PFSK-1 (cell line): ENCODE measurements around the gene PPIH.

Experiments
- FOXP2 ChIP-seq: optimal IDR thresholded peaks from 2 replicates; pipeline ENCODE3; 2011; ENCODE audit warnings: borderline replicate concordance, control low read depth, inconsistent platforms; ENCODE audit not compliant: insufficient read depth; ENCODE audit errors: extremely low read length, extremely low read depth
- POLR2AphosphoS5 ChIP-seq: IDR thresholded peaks from 2 replicates; pipeline ENCODE4 v1.6.1; 2012; ENCODE audit warnings: low read depth, mild to moderate bottlenecking, control low read depth, low read length, moderate library complexity
- REST ChIP-seq, 2 experiments: IDR thresholded peaks; 2 replicates each; pipeline versions ENCODE4 v1.6.1 to v1.8.0; 2011 to 2012; ENCODE audit warnings: low read depth in 2 of 2, low read length in 2 of 2, control low read depth in 1 of 2, inconsistent platforms in 1 of 2, mild to moderate bottlenecking in 1 of 2, moderate library complexity in 1 of 2; ENCODE audit not compliant: insufficient read depth in 1 of 2
- SIN3A ChIP-seq: IDR thresholded peaks from 2 replicates; pipeline ENCODE4 v1.6.1; 2012; ENCODE audit warnings: mild to moderate bottlenecking, low read length, moderate library complexity, borderline replicate concordance; ENCODE audit not compliant: insufficient read depth
- TAF1 ChIP-seq: IDR thresholded peaks from 2 replicates; pipeline ENCODE4 v1.6.1; 2012; ENCODE audit warnings: low read length, control low read depth, borderline replicate concordance; ENCODE audit not compliant: insufficient read depth

PPIH gene

DNA sequence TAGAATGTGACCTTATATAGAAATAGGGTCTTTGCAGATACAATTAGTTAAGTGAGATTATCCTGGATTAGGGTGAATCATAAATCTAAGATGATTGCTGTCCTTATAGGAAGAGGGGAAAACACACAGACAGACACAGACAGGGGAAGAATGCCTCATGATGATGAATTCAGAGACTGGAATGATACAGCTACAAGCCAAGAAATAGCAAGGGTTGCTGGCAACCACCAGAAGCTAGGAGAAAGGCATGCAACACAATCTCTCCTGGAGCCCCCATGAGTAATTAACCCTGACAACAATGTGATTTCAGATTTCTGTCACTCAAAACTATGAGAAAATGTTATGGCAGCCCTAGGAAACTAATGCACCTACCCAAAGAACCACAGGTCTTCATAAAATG, 19.1 kb upstream of the PPIH start:
- TF ChIP-seq POLR2AphosphoS5 (no peak), FOXP2 (no peak), REST (IDR thresholded peaks at IDR 0.05; ENCODE audit: insufficient read depth in 1 of 2, low read depth in 2 of 2, low read length in 2 of 2) (no peak), TAF1 (no peak), SIN3A (no peak)

- TF ChIP-seq SIN3A (no peak), REST (IDR thresholded peaks at IDR 0.05; ENCODE audit: insufficient read depth in 1 of 2, low read depth in 2 of 2, low read length in 2 of 2) (no peak), FOXP2 (no peak), TAF1 (no peak), POLR2AphosphoS5 (no peak)
Observed at GRCh38 chr1:42646056-42646455, 12.2 kb upstream of the PPIH start.

DNA sequence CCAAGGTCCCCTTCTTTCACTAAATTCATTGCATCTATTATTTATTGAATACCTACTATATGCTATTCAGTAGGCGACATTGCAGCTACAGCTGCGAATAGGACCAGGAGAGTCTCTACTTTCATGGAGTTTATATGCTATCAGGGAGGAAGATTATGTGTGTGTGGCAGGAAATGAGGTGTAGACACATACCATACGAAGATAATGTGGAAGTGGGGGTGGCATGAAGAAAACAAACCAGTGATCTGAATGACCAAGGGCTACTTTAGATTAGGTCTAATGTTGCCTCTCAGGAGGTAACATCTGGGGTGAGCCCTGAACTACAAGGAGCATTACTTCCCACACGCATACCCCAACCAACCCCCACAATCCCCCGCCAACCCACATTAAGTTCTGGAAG, 1.0 kb upstream of the PPIH start:
- TF ChIP-seq REST (IDR thresholded peaks at IDR 0.05; ENCODE audit: insufficient read depth in 1 of 2, low read depth in 2 of 2, low read length in 2 of 2) (no peak), SIN3A (no peak), POLR2AphosphoS5 (no peak), TAF1 (no peak), FOXP2 (no peak)

DNA sequence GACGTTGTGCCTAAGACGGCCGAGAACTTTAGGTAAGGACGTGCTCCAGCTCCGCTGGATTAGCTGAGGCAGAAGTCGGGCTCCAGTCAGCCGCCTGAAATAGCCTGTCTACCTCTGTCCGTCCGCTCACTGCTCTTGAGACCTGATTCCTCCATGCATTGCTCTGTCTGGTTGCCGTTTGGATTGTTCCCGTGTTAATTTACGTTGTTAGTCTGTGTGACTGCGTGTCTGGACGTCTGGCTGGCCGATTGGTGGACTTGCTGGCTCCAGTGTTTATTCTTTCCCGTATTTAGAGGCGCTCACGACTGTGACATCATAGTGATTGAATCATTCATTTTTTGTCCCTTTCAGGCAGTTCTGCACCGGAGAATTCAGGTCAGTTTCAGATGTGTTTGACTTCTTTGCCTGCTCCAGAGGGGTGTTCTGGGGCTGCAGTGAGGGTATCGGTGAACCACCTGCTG, 684 bp downstream of the PPIH start:
- TF ChIP-seq POLR2AphosphoS5: no peak
- no peak for TF ChIP-seq SIN3A
- TF ChIP-seq REST (IDR thresholded peaks at IDR 0.05; ENCODE audit: insufficient read depth in 1 of 2, low read depth in 2 of 2, low read length in 2 of 2): no peak
- no peak for TF ChIP-seq TAF1
- TF ChIP-seq FOXP2: no peak

DNA sequence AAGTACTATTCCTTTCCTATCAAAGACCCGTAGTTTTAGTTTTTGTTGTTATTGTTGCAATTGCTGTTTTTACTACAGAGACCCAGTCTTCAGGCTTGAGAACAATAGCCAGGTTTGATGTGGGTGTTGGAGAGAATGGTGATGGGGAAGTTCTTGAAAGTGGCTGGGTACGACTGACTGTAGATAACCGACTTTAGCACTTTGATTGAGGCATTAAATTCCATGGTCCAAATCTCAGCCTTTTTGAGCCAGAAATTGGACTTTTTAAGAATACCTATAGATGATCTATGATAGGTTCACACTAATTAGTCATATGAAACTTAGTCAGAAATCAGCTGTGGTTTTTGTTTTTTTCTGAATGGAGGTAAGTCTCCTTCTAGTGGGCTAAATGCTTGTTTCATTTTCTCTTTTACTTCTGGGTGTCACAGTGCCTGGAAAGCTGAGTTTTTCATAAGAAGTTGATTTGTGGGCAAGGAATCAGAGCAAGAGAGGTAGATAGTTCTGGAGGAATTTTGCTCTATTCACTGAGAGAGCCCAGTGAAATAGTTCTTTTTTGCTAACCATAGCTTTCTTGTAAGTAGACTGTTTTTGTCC, 2.8 kb downstream of the PPIH start:
- TF ChIP-seq SIN3A (no peak), FOXP2 (no peak), POLR2AphosphoS5 (no peak), TAF1 (no peak), REST (IDR thresholded peaks at IDR 0.05; ENCODE audit: insufficient read depth in 1 of 2, low read depth in 2 of 2, low read length in 2 of 2) (no peak)
